Spinal cord (tissue), 4 donors: ENCODE data around the gene PDE1A. TPM values are rescaled to one million over a fixed set of nuclear protein-coding genes. Genes with fewer than 3 reads are reported as not detected.

Experiments used
- polyA plus RNA-seq, 2 donors: library from polyadenylated mRNA; unstranded; fragments of 120-200 nt; gene quantifications; one replicate each; pipeline ENCODE4 v1.2.1, GENCODE V29; 2013; ENCODE audit not compliant: insufficient read length in 2 of 2
- small RNA-seq: library from RNA; depleted of rRNA; stranded (forward); fragments of <200 nt; gene quantifications from one replicate; pipeline ENCODE3, GENCODE V24; 2014; ENCODE audit warnings: low replicate concordance
- total RNA-seq, 2 donors: library from RNA; depleted of rRNA in 1 of 2; stranded (reverse); fragments of 120-200 nt in 1 of 2; fragments of >200 nt in 1 of 2; gene quantifications; one replicate each; pipeline versions ENCODE4 v1.2.3 to v1.2.4, GENCODE V29; 2013 to 2014

PDE1A gene
- total and polyA plus RNA-seq, 4 donors = 8.7 to 73.8 (median 23.3) TPM

Small RNA genes within 50 kb of the gene (small RNA-seq; reads per million reads assigned to genes)
- gene RN7SL267P = not detected
